Ishikawa (cell line): Measurements from ENCODE around the gene FGD1.

ENCODE experiments used
- CREB1 ChIP-seq: IDR thresholded peaks from 2 replicates; pipeline ENCODE4 v1.6.1; 2012; ENCODE audit warnings: low read depth
- EGR1 ChIP-seq: IDR thresholded peaks from 2 replicates; pipeline ENCODE4 v1.6.1; 2012
- MAX ChIP-seq: IDR thresholded peaks from 2 replicates; pipeline ENCODE4 v1.6.1; 2012
- NFIC ChIP-seq: IDR thresholded peaks from 2 replicates; pipeline ENCODE4 v1.6.1; 2012
- REST ChIP-seq: IDR thresholded peaks from 2 replicates; pipeline ENCODE4 v1.6.1; 2012; ENCODE audit warnings: low read depth, mild to moderate bottlenecking
- TAF1 ChIP-seq: IDR thresholded peaks from 2 replicates; pipeline ENCODE4 v1.6.1; 2012; ENCODE audit warnings: low read depth, mild to moderate bottlenecking
- YY1 ChIP-seq: IDR thresholded peaks from 2 replicates; pipeline ENCODE4 v1.6.1; 2012; ENCODE audit warnings: low read depth

DNA sequence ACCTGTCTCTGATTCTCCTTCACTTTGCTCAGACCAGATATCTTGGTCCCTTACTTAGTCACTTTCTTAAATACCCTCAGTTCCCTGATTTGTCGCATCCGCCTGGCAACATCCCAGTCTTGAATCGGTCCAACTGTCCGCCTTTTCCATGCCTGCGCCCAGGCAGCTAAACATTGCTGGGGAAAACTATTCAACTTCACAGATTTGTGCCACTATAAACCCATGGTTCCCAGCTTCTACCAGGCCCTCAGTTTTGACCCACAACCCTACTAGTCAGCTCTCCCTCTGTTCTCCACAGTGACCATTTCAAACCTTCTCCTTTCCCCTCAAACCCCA is 451 bp upstream of the FGD1 start:
- no peak for TF ChIP-seq EGR1
- TF ChIP-seq NFIC: no peak
- TF ChIP-seq CREB1: no peak
- TF ChIP-seq YY1: no peak
- TF ChIP-seq TAF1: no peak
- no peak for TF ChIP-seq REST
- TF ChIP-seq MAX: no peak
